Thyroid gland (tissue), 4 donors: ENCODE data around the gene EEA1. TPM values are rescaled to one million over a fixed set of nuclear protein-coding genes. Genes with fewer than 3 reads are reported as not detected.

Source experiments
- DNase-seq, 2 donors: peaks; one replicate each; pipeline ENCODE4 v3.0.0-alpha.2; 2019
- H3K27ac ChIP-seq, 3 donors: fragments of 200-600 bp; sonication (generic); 1 replicate in 2 of 3; 2 replicates in 1 of 3; pipeline ENCODE4 v1.5.1; 2016 to 2019; ENCODE audit warnings: mild to moderate bottlenecking in 1 of 3, moderate library complexity in 1 of 3
- H3K27me3 ChIP-seq: fragments of 200-600 bp; sonication (generic); one replicate; pipeline ENCODE4 v1.5.1; 2019
- H3K36me3 ChIP-seq, 2 donors: fragments of 200-600 bp; sonication (generic); one replicate each; pipeline ENCODE4 v1.5.1; 2016 to 2019
- H3K4me1 ChIP-seq, 2 donors: fragments of 200-600 bp; sonication (generic); one replicate each; pipeline ENCODE4 v1.5.1; 2017 to 2019
- H3K4me3 ChIP-seq, 3 donors: fragments of 200-600 bp; sonication (generic); replicated peaks in 1 of 3; 1 replicate in 2 of 3; 2 replicates in 1 of 3; pipeline ENCODE4 v1.5.1; 2016; ENCODE audit warnings: mild to moderate bottlenecking in 1 of 3
- H3K9me3 ChIP-seq: fragments of 200-600 bp; sonication (generic); one replicate; pipeline ENCODE4 v1.5.1; 2017
- CTCF ChIP-seq, 6 experiments: fragments of 200-600 bp in 3 of 6; fragments of 450-650 bp in 3 of 6; sonication (generic) in 3 of 6; IDR thresholded peaks; one replicate each; pipeline ENCODE4 v1.5.1; 2016 to 2019; ENCODE audit warnings: antibody characterized with exemption in 6 of 6, mild to moderate bottlenecking in 2 of 6, inconsistent platforms in 1 of 6, moderate library complexity in 1 of 6
- POLR2A ChIP-seq, 2 donors: fragments of 450-650 bp; IDR thresholded peaks; one replicate each; pipeline ENCODE4 v1.6.1; 2017; ENCODE audit warnings: antibody characterized with exemption in 2 of 2, mild to moderate bottlenecking in 2 of 2, moderate library complexity in 1 of 2
- WGBS, 2 donors: methylation state at CpG; one replicate each; pipeline ENCODE4 v1.1.5; 2017; 5-methylcytosine and 5-hydroxymethylcytosine counted together
- intact Hi-C: fragments of 100-400 bp; cut with DNase I; formaldehyde crosslinking; loops from one replicate; pipeline ENCODE4 v1.15.1; 2023
- total RNA-seq, 4 donors: library from RNA; depleted of rRNA; stranded (reverse); fragments of >200 nt; gene quantifications; one replicate each; pipeline ENCODE4 v1.2.3, GENCODE V29; 2016

EEA1 gene
- total RNA-seq, 4 donors from 2014 or later = 16.0 to 21.8 (median 19.3) TPM

- 72 to 75% methylated on average over 3 of the region's 3 CpGs for WGBS, 2 donors
- Histone ChIP-seq H3K4me1 (peaks cover 8 to 11% of the 10 kb centered on the region in 2 donors), H3K27me3 (no peaks in the 10 kb centered on the region), H3K36me3 (no peaks in the 10 kb centered on the region), H3K4me3 (no peak overlapping the region), H3K9me3 (no peaks in the 10 kb centered on the region), H3K27ac (no peak overlapping the region)
- intact Hi-C loops = no loop called here
- DNase-seq = no peak
- TF ChIP-seq POLR2A (IDR thresholded peaks at IDR 0.05) (no peak), CTCF (IDR thresholded peaks at IDR 0.05) (no peak)
Observed at GRCh38 chr12:92733661-92734060, 195.4 kb downstream of the EEA1 start.

- DNase-seq = no peak
- Histone ChIP-seq H3K4me3 (no peak overlapping the region), H3K27ac (no peak overlapping the region), H3K36me3 (no peaks in the 10 kb centered on the region), H3K4me1 (peaks cover 8 to 11% of the 10 kb centered on the region in 2 donors), H3K27me3 (no peaks in the 10 kb centered on the region), H3K9me3 (no peaks in the 10 kb centered on the region)
- 86 to 88% methylated on average over 6 of the region's 6 CpGs for WGBS, 2 donors
- no peak for TF ChIP-seq POLR2A (IDR thresholded peaks at IDR 0.05)
- TF ChIP-seq CTCF (IDR thresholded peaks at IDR 0.05) = no peak
- intact Hi-C loops = no loop called here
Observed at GRCh38 chr12:92733181-92733580, 195.9 kb downstream of the EEA1 start.

- Histone ChIP-seq H3K27me3 (no peaks in the 10 kb centered on the region), H3K36me3 (no peaks in the 10 kb centered on the region), H3K27ac (no peak overlapping the region), H3K4me1 (peaks cover 8 to 11% of the 10 kb centered on the region in 2 donors), H3K4me3 (no peak overlapping the region), H3K9me3 (no peaks in the 10 kb centered on the region)
- intact Hi-C loops = no loop called here
- WGBS, 2 donors = 86 to 89% methylated on average over 6 of the region's 6 CpGs
- no peak for TF ChIP-seq CTCF (IDR thresholded peaks at IDR 0.05)
- TF ChIP-seq POLR2A (IDR thresholded peaks at IDR 0.05) = no peak
- DNase-seq = no peak
Observed at GRCh38 chr12:92732716-92733115, 196.4 kb downstream of the EEA1 start.

- Histone ChIP-seq H3K4me1 (peaks cover 8 to 11% of the 10 kb centered on the region in 2 donors), H3K9me3 (no peaks in the 10 kb centered on the region), H3K27me3 (no peaks in the 10 kb centered on the region), H3K36me3 (no peaks in the 10 kb centered on the region), H3K4me3 (no peak overlapping the region), H3K27ac (no peak overlapping the region)
- intact Hi-C loops = no loop called here
- WGBS, 2 donors = 80 to 95% methylated on average over 5 of the region's 5 CpGs
- no peak for DNase-seq
- TF ChIP-seq CTCF (IDR thresholded peaks at IDR 0.05) (no peak), POLR2A (IDR thresholded peaks at IDR 0.05) (no peak)
Observed at GRCh38 chr12:92732216-92732615, 196.9 kb downstream of the EEA1 start.

GRCh38 chr12:92730758-92731157 is 198.3 kb downstream of the EEA1 start:
- DNase-seq = no peak
- WGBS, 2 donors = 96 to 97% methylated on average over 5 of the region's 5 CpGs
- TF ChIP-seq CTCF (IDR thresholded peaks at IDR 0.05) = no peak
- no peak for TF ChIP-seq POLR2A (IDR thresholded peaks at IDR 0.05)
- intact Hi-C loops = no loop called here
- H3K4me3 ChIP-seq = no peak overlapping the region
- peaks cover 6 to 9% of the 10 kb centered on the region in 2 donors for H3K4me1 ChIP-seq
- no peaks in the 10 kb centered on the region for H3K27me3 ChIP-seq
- no peaks in the 10 kb centered on the region for H3K36me3 ChIP-seq
- H3K27ac ChIP-seq = no peak overlapping the region
- no peaks in the 10 kb centered on the region for H3K9me3 ChIP-seq
